Stimulated activated naive CD8-positive, alpha-beta T cell treated with anti-CD3 and anti-CD28 coated beads, Interleukin-15, amount 100 ng/mL, for 72 hours (primary cell): ENCODE data around the gene TMCC3.
A peak's percentile ranks its signal among the peaks of the same experiment; 100 is the strongest.
"Not testable (repeated sequence)": the region's sequence is repeated elsewhere in the genome, so short reads cannot be mapped to it uniquely, and the experiment has no call there.

ENCODE experiments used
- ATAC-seq: fragments of 150-1000 bp; cut with Tn5 transposase; 2 replicates; pipeline ENCODE4 v1.10.0; 2021; ENCODE audit warnings: mild to moderate bottlenecking, moderate library complexity
- DNase-seq, 2 donors: peaks; one replicate each; pipeline ENCODE4 v3.0.0; 2021 to 2022
- H3K27ac Mint-ChIP-seq, 2 donors: one replicate each; pipeline ENCODE4 v1.8.0; 2022; ENCODE audit warnings: mild to moderate bottlenecking in 2 of 2, mixed read lengths in 2 of 2, moderate library complexity in 2 of 2
- H3K27me3 Mint-ChIP-seq: one replicate; pipeline ENCODE4 v1.8.0; 2022; ENCODE audit warnings: mixed read lengths
- H3K4me1 Mint-ChIP-seq: one replicate; pipeline ENCODE4 v1.8.0; 2022; ENCODE audit warnings: mild to moderate bottlenecking, mixed read lengths
- H3K4me3 Mint-ChIP-seq, 2 donors: one replicate each; pipeline ENCODE4 v1.8.0; 2022; ENCODE audit warnings: mild to moderate bottlenecking in 2 of 2, mixed read lengths in 2 of 2, moderate library complexity in 1 of 2
- H3K9me3 Mint-ChIP-seq, 2 donors: one replicate each; pipeline ENCODE4 v1.8.0; 2022; ENCODE audit warnings: mixed read lengths in 2 of 2

Gene TMCC3

DNA sequence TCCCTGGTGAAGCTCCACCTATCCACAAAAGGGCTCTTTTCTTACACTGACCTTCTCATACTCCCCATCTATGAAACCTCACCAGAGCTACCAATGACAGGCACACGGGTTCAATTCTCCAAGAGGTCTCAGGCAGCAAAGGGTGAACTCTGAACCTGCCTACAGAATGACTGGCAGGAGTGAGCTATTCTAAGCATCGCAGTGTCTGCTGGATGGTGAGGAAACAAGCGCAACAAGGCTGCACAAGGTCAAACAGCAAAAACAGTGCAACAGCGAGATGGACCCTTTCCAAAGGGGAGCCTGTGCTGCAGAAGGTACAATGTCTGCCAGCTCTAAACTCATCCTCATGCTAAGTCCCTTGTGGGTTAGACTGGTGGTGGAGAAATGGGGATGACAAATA lies 22.0 kb downstream of the TMCC3 start:
- Mint-ChIP-seq H3K9me3 (no peaks in the 10 kb centered on the region), H3K4me1 (no peaks in the 10 kb centered on the region), H3K27me3 (no peaks in the 10 kb centered on the region), H3K27ac (no peak overlapping the region), H3K4me3 (no peak overlapping the region)
- DNase-seq (no peak), ATAC-seq (no peak)

DNA sequence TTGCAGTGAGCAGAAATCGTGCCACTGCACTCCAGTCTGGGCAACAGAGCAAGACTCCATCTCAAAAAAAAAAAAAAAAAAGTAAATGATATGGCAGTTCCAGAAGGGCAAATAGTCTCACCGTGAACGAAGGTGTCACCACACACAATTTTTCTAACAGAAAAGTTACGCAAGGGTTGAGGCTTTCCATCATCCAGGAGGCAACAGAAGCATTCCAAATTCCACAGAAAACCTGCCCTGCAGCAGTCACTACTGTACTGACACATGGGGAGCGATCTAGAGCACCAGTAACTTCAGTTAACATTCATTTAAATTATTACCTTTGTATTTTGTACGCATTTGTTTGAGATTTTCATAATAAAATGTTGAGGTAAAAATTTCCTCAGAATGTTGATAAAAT lies 24.8 kb downstream of the TMCC3 start:
- Mint-ChIP-seq H3K27ac (no peak overlapping the region), H3K4me1 (peaks cover 16% of the 10 kb centered on the region), H3K27me3 (no peaks in the 10 kb centered on the region), H3K4me3 (no peak overlapping the region), H3K9me3 (no peaks in the 10 kb centered on the region)
- ATAC-seq (no peak), DNase-seq (no peak)

DNA sequence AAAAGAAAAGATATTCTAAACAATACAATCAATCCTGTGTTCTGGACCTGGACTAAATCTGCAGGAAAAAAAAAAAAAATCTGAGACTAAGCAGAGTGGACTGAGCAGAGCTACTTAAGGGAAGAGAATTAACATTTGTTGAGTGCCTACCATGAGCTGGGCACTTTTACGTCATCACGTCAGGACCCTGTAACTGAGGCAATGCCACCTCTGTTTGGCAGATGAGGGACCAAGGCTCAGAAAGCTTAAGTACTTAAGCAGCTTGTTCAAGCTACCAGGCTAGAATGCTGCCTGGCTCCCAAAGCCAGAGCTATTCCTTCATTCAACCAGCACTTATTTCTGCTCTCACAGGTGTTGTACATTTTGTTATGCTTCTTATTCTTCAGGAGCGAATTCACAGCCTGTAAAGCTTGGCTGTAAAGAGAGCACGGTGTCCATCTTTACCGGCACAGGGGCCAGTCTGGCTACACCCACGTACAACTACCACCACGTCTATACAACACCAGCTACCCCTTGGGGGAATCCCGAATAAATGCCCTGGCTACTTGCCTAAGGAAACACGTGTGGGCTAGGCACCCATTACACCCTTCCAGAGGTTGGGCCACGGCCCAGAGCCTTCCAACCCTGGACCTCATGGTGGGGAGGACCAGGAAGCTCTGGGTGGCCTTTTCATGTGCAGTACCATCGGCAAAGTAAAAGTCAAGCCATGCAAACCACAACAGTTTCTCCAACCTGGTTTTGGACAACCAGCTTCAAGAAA lies 27.0 kb downstream of the TMCC3 start:
- ATAC-seq (no peak), DNase-seq (no peak)
- Mint-ChIP-seq H3K9me3 (no peaks in the 10 kb centered on the region), H3K4me3 (no peak overlapping the region), H3K27me3 (no peaks in the 10 kb centered on the region), H3K4me1 (peaks cover 16% of the 10 kb centered on the region), H3K27ac (no peak overlapping the region)

DNA sequence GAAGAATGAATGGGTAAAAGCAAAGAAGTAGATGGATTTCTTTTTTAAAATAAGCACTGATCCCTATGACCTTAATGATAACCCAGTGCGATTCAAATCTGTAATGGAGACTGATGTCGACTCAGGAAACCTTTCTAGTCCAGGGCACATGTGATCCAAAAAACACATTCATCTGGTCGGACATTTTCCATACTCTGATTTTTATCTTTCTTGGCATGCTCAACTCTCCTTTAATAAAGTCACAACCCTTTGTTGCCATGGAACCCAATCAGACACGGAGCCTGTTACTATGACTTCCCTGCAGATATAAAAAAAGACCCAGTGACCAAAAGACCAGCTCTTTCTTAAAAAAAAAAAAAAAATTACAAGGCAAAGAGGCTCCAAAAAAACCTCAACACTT lies 27.9 kb downstream of the TMCC3 start:
- Mint-ChIP-seq H3K9me3 (no peaks in the 10 kb centered on the region), H3K27ac (peak overlapping the region in 1 of 2 donors; percentile 59), H3K4me3 (peak overlapping the region; percentile 29 to 50), H3K27me3 (no peaks in the 10 kb centered on the region), H3K4me1 (peaks cover 16% of the 10 kb centered on the region)
- DNase-seq, result no peak
- no peak for ATAC-seq

DNA sequence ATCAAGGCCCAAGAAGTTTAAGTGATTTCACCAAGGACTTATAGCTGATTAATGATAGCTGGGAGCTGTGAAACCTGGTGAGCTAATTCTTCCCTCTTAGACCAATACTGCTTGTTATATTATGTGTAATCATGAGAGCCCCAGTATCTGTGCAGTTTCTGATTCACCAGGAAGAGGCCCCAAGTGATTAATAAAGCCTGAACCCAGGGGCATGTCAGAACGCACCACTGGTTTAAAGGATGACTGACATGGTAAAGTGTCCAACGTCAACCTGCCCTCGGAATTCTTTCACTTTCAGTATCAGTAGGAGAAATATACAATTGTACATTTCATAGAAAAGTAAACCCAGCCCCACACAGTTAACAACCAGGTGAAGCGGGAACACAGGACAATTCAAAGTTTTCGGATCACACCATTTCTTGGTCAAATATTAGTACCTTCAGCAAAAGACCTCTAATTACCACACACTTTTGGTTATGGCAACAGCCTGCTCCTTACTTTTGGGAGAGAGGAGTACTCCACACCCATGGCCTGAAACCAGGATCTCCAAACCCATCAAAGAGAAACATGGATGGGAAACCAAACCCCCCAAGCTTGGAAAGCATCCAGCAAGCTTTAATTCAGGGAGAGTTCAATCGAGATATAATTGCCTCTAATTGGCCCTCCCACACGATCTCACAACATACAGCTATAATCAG lies 28.5 kb downstream of the TMCC3 start:
- ATAC-seq, result peak; percentile 100
- peak overlapping the region; percentile 29 to 84 for H3K27ac Mint-ChIP-seq
- DNase-seq, result peak; percentile 44 to 75
- H3K4me1 Mint-ChIP-seq, result peaks cover 16% of the 10 kb centered on the region
- H3K9me3 Mint-ChIP-seq, result no peaks in the 10 kb centered on the region
- H3K4me3 Mint-ChIP-seq, result peak overlapping the region; percentile 36 to 50
- no peaks in the 10 kb centered on the region for H3K27me3 Mint-ChIP-seq

DNA sequence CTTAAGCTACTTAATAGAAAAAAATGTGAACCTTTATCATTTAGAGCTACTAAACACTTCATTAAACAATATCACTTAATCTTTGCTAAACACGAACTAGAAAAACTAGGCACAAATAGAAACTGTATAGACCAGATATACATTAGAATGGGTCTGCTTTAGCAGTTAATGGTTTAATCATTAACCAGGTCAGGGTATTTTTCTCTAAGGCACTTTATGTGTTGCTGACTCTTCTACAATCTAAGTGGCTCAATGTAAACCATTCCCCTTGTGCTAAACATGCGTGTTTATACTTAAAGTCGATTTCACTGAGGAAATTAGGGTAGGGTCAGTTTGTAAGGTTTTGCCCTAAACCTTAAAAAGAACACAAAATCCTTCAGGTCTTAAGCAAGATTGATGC lies 29.7 kb downstream of the TMCC3 start:
- no peak overlapping the region for H3K27ac Mint-ChIP-seq
- ATAC-seq (no peak), DNase-seq (no peak)
- no peaks in the 10 kb centered on the region for H3K27me3 Mint-ChIP-seq
- no peak overlapping the region for H3K4me3 Mint-ChIP-seq
- peaks cover 16% of the 10 kb centered on the region for H3K4me1 Mint-ChIP-seq
- H3K9me3 Mint-ChIP-seq, result no peaks in the 10 kb centered on the region

DNA sequence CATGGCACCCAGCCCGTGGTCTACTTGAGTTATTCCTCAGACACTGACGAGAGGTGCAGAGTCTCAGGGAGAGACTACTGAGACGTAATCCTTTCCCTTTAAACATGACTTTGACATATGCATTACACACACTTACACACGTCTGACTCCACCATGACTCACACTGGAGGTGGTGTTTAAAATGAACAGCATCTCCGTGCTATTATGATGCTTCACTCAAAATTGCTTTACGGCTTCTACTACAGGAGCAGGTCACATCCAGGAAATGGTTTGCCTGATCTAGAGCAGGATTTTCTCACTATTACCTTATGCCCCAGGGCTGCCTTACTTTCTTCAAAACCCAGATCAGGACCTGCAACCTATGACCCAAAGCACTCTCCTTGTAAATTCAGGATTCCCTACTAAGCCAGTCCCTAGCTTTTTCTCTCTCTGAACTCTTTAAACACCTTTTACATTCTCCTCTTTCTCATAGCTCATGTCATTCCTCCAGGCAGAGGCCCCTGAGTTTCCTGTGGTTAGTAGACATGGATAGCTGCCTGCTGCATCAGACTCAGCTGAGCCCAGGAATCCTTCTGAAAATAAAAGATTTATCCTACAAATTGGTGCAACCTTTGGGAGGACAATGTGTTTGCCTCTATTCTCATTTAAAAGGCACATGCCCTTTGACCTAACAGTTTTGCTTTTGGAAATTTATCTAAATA lies 31.2 kb downstream of the TMCC3 start:
- H3K27me3 Mint-ChIP-seq, result no peaks in the 10 kb centered on the region
- H3K4me1 Mint-ChIP-seq, result peaks cover 16% of the 10 kb centered on the region
- H3K27ac Mint-ChIP-seq, result no peak overlapping the region
- H3K4me3 Mint-ChIP-seq, result no peak overlapping the region
- H3K9me3 Mint-ChIP-seq, result no peaks in the 10 kb centered on the region
- ATAC-seq (no peak), DNase-seq (no peak)

DNA sequence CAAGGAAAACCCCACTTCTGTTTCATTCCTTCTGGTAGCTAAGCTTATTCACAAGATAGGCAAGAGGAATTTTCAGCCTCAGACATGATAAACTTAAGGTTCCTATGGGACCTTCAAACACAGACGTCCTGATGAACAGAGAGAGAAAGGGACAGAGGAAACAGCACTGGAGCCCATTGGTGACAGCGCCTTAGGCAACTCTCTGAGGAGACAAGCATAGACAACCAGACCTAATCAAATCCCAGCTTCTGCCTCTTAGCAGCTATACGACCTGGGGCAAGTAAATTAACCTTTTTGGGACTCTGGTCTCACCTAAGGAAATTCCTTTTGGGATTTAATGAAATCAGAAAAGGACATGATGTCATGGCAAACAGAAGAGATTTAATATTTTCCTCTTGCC lies 33.3 kb downstream of the TMCC3 start:
- no peaks in the 10 kb centered on the region for H3K27me3 Mint-ChIP-seq
- DNase-seq (no peak), ATAC-seq (no peak)
- H3K4me3 Mint-ChIP-seq, result no peak overlapping the region
- no peak overlapping the region for H3K27ac Mint-ChIP-seq
- H3K4me1 Mint-ChIP-seq, result peaks cover 12% of the 10 kb centered on the region
- H3K9me3 Mint-ChIP-seq, result no peaks in the 10 kb centered on the region

DNA sequence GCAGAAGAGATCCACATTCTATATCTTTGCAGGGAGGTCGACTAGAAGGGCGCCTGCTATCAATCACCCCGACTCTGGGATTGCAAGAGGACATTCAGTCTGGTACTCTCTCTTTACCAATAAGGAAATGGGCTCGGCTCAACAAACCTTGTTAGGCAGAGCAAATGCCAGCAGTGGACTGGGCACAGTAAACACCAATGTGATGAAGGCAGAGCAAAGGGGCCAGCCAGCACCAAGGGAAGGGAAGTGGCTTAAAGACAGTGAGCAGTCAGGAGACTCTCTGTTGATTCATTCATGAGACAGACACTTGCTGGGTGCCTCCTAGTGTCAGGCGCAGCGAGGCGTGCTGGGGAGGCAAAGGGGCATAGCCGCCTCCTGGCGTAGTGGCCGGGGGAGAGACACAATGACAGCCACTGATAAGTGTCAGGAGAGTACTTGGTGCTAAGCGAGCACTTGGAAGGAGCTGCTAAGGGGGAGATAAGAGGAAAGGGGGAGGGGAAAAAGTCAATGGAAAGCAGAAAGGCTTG lies 34.1 kb downstream of the TMCC3 start:
- no peak for ATAC-seq
- Mint-ChIP-seq H3K9me3 (no peaks in the 10 kb centered on the region), H3K27me3 (no peaks in the 10 kb centered on the region), H3K4me1 (peaks cover 3% of the 10 kb centered on the region), H3K4me3 (no peak overlapping the region), H3K27ac (no peak overlapping the region)
- no peak for DNase-seq

DNA sequence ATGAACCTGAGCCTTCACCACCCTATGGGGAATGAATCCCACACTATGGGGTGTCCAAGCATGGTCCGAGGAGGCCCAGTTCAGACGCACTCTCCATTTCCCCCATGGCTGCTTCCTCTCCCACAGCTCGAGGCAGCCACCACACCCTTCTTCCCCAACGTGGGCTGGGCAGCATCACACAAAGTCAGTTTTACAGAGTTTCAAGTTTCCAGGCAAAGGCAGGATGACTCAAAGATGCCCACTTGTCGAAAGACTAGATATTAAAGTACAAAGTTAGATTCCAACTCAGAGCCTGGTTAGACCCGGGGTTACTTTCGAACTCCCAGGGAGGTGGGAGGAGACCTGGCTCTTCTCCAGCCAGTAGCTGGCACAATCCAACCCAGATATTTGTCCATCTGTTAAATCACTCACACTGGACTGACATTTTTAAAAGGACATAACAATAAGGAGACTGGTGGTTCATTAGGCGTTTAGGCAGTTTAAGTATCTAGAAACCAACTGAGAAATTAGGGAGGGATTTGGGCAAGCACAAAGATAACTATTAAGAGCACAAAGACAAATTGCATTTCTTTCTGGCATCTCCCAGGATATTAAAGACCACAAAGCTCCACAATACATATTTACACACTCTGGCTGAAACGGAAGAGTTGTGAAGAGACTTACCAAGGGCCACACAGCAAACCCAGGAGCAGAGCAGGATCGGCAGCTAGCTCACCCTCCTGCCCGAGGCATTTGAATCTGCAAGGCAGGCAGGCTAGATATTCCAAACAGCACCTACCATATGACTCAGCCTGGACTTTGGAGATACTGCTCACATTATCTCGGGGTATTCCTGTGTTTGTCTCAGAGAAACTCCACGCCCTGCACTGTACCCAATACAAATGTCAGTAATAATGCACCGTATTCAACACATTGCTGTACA lies 34.8 kb downstream of the TMCC3 start:
- DNase-seq, result no peak
- Mint-ChIP-seq H3K4me1 (no peaks in the 10 kb centered on the region), H3K27me3 (no peaks in the 10 kb centered on the region)

DNA sequence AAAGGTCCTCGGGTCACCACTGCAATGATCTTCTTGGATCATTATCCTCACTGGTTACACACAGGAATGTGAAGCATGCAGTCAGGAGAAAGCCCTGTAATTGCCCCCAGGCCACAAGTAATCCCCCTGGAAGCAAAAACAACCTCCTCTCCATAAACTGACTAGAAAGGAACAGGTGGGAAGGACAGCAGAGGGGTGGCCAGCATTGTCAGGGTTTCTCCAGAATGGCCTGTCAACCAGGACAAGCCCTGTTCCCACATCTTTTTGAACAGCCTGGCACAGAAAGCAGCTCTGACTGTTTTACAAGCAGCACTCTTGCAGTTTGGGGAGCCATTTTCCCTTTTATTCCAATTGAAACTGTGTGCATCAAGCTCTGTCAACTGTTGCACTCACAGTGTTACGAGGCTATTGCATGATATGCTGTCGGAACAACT lies 36.1 kb downstream of the TMCC3 start:
- H3K4me1 Mint-ChIP-seq, result no peaks in the 10 kb centered on the region

More for the DNA sequence above, 34.8 kb downstream of the TMCC3 start:
- H3K9me3 Mint-ChIP-seq, result no peaks in the 10 kb centered on the region
- no peak overlapping the region for H3K4me3 Mint-ChIP-seq
- H3K27ac Mint-ChIP-seq, result peak overlapping the region in 1 of 2 donors; percentile 6
- no peak for ATAC-seq

DNA sequence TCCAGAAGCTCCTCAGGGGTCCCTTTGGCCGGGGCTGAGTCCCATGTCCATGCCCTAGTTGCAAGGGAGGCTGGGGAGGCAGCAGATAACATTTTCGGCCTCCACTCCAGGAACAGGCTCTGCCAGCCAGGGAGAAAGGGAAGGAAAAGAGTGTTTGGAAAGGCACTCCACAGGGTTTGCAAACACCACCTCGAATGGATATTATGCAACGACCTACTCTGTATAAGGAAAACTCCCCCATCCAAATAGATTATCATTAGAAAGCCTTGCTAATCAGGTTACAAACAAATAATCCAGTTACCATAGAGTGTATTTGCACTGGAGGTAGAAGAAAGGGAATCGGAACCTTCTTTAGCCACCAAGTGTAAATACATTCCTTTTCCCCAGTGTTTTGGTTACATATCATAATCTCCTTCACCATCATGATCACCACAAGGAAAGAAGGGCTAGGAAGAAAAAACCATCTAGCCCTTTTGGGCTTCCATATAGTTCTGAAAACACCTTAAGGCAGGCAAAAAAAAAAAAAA lies 40.4 kb downstream of the TMCC3 start:
- H3K4me1 Mint-ChIP-seq, result no peaks in the 10 kb centered on the region
- no peak for DNase-seq
- H3K27ac Mint-ChIP-seq, result no peak overlapping the region
- H3K27me3 Mint-ChIP-seq, result peaks cover 29% of the 10 kb centered on the region
- no peak for ATAC-seq
- H3K9me3 Mint-ChIP-seq, result peaks cover 5 to 14% of the 10 kb centered on the region in 2 donors
- no peak overlapping the region for H3K4me3 Mint-ChIP-seq

More for the DNA sequence above, 36.1 kb downstream of the TMCC3 start:
- ATAC-seq (no peak), DNase-seq (no peak)
- no peak overlapping the region for H3K27ac Mint-ChIP-seq
- H3K4me3 Mint-ChIP-seq, result no peak overlapping the region
- peaks cover 3% of the 10 kb centered on the region for H3K27me3 Mint-ChIP-seq
- H3K9me3 Mint-ChIP-seq, result no peaks in the 10 kb centered on the region

DNA sequence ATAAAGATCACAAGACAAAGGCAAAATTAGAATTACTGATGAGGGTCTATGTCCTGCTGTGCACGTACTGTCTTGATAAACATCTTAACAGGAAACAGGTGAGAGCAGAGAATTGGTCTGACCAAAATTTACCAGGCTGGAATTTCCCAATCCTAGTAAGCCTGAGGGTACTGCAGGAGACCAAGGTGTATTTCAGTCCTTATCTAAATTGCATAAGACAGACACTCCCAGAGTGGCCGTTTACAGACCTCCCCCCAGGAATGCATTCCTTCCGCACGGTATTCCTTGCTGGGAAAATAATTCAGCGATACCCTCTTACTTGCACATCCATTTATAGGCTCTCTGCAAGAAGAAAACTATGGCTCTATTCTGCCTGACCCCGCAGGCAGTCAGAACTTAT lies 43.5 kb downstream of the TMCC3 start:
- not testable (repeated sequence) for DNase-seq, ATAC-seq, H3K27ac Mint-ChIP-seq, H3K4me1 Mint-ChIP-seq, H3K4me3 Mint-ChIP-seq
- peaks cover 35% of the 10 kb centered on the region for H3K27me3 Mint-ChIP-seq
- peaks cover 5 to 14% of the 10 kb centered on the region in 2 donors for H3K9me3 Mint-ChIP-seq

DNA sequence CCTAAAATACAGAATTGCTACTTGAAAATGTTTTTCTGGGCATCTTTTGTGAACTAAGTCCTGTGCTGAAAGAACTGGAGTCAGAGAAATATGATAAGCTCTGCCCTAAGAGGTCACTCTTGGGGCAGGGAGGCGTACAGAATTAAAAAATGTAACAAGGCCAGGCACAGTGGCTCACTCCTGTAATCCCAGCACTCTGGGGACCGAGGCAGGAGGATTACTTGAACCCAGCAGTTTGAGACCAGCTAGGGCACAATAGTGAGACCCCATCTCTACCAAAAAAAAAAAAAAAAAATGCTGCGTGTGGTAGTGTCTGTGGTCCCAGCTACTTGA lies 46.0 kb downstream of the TMCC3 start:
- H3K27me3 Mint-ChIP-seq, result peaks cover 40% of the 10 kb centered on the region
- no peak for ATAC-seq
- H3K4me1 Mint-ChIP-seq, result no peaks in the 10 kb centered on the region
- no peak for DNase-seq
- H3K9me3 Mint-ChIP-seq, result peaks cover 5 to 14% of the 10 kb centered on the region in 2 donors
- no peak overlapping the region for H3K4me3 Mint-ChIP-seq
- peak overlapping the region in 1 of 2 donors; percentile 30 for H3K27ac Mint-ChIP-seq
